GM21576 (cell line): ENCODE results near the gene CCDC148.

Experiments
- ATAC-seq: cut with Tn5 transposase; IDR thresholded peaks from one replicate; pipeline ENCODE4 v1.9.1; 2021; ENCODE audit warnings: mild to moderate bottlenecking, moderate library complexity; ENCODE audit not compliant: unreplicated experiment

The CCDC148 gene

GRCh38 chr2:158456309-158457066 lies at the start of gene CCDC148, which contains the start of gene PKP4:
TSS of gene CCDC148 (minus strand) at chr2:158456753. CDS start at chr2:158456439, 314 bp downstream.
TSS of gene PKP4 (plus strand) at chr2:158456952. CDS start at chr2:158533185, 76,233 bp downstream.
- peak; percentile 94 for ATAC-seq

- no peak for ATAC-seq
These were observed 48.9 kb upstream of the CCDC148 start for GRCh38 chr2:158505448-158505934.

GRCh38 chr2:158504088-158504487 lies 47.5 kb upstream of the CCDC148 start:
- no peak for ATAC-seq

GRCh38 chr2:158502974-158503373 lies 46.4 kb upstream of the CCDC148 start:
- no peak for ATAC-seq

GRCh38 chr2:158501301-158501700 lies 44.7 kb upstream of the CCDC148 start:
- ATAC-seq = no peak

- no peak for ATAC-seq
These were observed 43.8 kb upstream of the CCDC148 start for GRCh38 chr2:158500333-158500732.

GRCh38 chr2:158499383-158499782 lies 42.8 kb upstream of the CCDC148 start:
- ATAC-seq = no peak

GRCh38 chr2:158498749-158499136 lies 42.2 kb upstream of the CCDC148 start:
- no peak for ATAC-seq

- no peak for ATAC-seq
These were observed 41.6 kb upstream of the CCDC148 start for GRCh38 chr2:158498043-158498748.

GRCh38 chr2:158497486-158497885 lies 40.9 kb upstream of the CCDC148 start:
- ATAC-seq = no peak

GRCh38 chr2:158496986-158497385 lies 40.4 kb upstream of the CCDC148 start:
- no peak for ATAC-seq

- no peak for ATAC-seq
These were observed 38.6 kb upstream of the CCDC148 start for GRCh38 chr2:158495175-158495574.

- no peak for ATAC-seq
These were observed 36.9 kb upstream of the CCDC148 start for GRCh38 chr2:158493458-158493857.

GRCh38 chr2:158491072-158491471 lies 34.5 kb upstream of the CCDC148 start:
- ATAC-seq = no peak

GRCh38 chr2:158489366-158490112 lies 33.0 kb upstream of the CCDC148 start:
- no peak for ATAC-seq

GRCh38 chr2:158488442-158489216 lies 32.1 kb upstream of the CCDC148 start:
- ATAC-seq = no peak

GRCh38 chr2:158487419-158487818 lies 30.9 kb upstream of the CCDC148 start:
- ATAC-seq = no peak

- no peak for ATAC-seq
These were observed 30.4 kb upstream of the CCDC148 start for GRCh38 chr2:158486970-158487325.

- no peak for ATAC-seq
These were observed 29.8 kb upstream of the CCDC148 start for GRCh38 chr2:158486150-158486969.
